HG03045 (cell line): ENCODE results near the gene P2RX6.
"Not testable (repeated sequence)": the region's sequence is repeated elsewhere in the genome, so short reads cannot be mapped to it uniquely, and the experiment has no call there.

Experiments used
- ATAC-seq: cut with Tn5 transposase; IDR thresholded peaks from one replicate; pipeline ENCODE4 v1.9.1; 2021; ENCODE audit warnings: mild to moderate bottlenecking, moderate library complexity; ENCODE audit not compliant: unreplicated experiment

Gene P2RX6

GRCh38 chr22:21071796-21072195 lies 56.8 kb downstream of the P2RX6 start:
- ATAC-seq: not testable (repeated sequence)

GRCh38 chr22:21073023-21073422 lies 58.1 kb downstream of the P2RX6 start:
- ATAC-seq: no peak

DNA sequence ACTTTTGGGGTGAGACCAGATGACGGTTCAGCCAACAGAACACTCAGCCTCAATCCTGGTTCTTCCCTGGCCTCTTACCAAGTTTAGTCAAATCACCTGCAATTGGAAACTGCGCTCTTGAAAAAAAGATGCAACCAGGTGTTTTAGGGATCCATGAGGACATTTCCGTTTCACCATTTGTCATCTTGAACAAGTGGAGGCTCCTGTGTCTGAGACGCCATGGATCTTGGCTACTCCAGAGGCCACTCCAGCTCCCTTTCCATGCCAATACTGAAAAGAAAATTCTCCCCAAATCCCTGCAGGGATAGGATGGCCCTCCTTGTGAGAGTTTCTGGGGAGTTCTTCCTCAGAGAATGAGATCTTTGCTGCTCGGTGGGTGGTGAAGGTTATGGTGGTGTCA lies 58.5 kb downstream of the P2RX6 start:
- no peak for ATAC-seq

- no peak for ATAC-seq
Observed at GRCh38 chr22:21074102-21074715, 59.2 kb downstream of the P2RX6 start.

DNA sequence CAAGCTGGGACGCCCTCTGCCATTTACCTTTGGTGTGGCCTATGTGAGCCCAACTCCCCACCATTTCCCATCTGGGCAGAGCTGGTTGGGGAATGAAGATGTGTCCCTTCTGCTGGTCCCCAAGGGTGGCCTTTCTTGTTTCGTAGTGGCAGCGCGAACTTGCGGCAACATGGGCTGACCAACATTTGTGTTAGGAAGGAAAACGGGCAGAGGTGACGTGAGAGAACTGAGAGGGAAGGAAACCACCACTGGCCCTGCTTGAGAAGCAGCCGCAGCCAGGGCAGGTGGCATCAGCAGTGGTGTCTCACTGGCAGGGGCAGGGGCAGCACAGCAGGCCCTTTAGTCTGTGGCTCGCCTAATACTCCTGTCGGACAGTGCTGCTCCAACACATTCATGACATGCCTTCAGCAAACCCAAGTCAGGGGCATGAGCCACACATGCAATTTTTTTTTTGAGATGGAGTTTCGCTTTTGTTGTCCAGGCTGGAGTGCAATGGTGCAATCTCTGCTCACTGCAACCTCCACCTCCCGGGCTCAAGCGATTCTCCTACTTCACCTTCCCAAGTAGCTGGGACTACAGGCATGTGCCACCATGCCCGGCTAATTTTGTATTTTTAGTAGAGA lies 60.7 kb downstream of the P2RX6 start:
- no peak for ATAC-seq

GRCh38 chr22:21076912-21077625 lies 62.1 kb downstream of the P2RX6 start:
- ATAC-seq: no peak
